HFF-Myc (cell line): ENCODE measurements around the gene CLEC4F.

Source experiments
- DNase-seq: peaks from one replicate; pipeline ENCODE4 v3.0.0-alpha.2; 2011; ENCODE audit warnings: low read depth; ENCODE audit errors: extremely low read depth
- H3K4me3 ChIP-seq: replicated peaks from 2 replicates; pipeline ENCODE4 v1.5.1; 2011; ENCODE audit warnings: low read depth, mild to moderate bottlenecking, control low read depth, low read length
- CTCF ChIP-seq: IDR thresholded peaks from 2 replicates; pipeline ENCODE4 v1.5.1; 2012; ENCODE audit warnings: mild to moderate bottlenecking, low read depth, low read length, control low read depth; ENCODE audit errors: missing control alignments

CLEC4F gene

GRCh38 chr2:70817284-70817954 lies 3.0 kb downstream of the CLEC4F start:
- H3K4me3 ChIP-seq = no peak overlapping the region
- DNase-seq = no peak
- no peak for TF ChIP-seq CTCF

- TF ChIP-seq CTCF = no peak
- no peak overlapping the region for H3K4me3 ChIP-seq
- DNase-seq = no peak
Observed at GRCh38 chr2:70816726-70817125, 3.7 kb downstream of the CLEC4F start.

- no peak for TF ChIP-seq CTCF
- DNase-seq = no peak
- no peak overlapping the region for H3K4me3 ChIP-seq
Observed at GRCh38 chr2:70808983-70809958, 11.1 kb downstream of the CLEC4F start.

GRCh38 chr2:70807828-70808118 lies 12.6 kb downstream of the CLEC4F start:
- no peak for DNase-seq
- TF ChIP-seq CTCF = no peak
- H3K4me3 ChIP-seq = no peak overlapping the region

GRCh38 chr2:70807102-70807827 lies 13.1 kb downstream of the CLEC4F start:
- DNase-seq = no peak
- TF ChIP-seq CTCF = no peak
- no peak overlapping the region for H3K4me3 ChIP-seq

- TF ChIP-seq CTCF = no peak
- DNase-seq = no peak
- no peak overlapping the region for H3K4me3 ChIP-seq
Observed at GRCh38 chr2:70806620-70807019, 13.8 kb downstream of the CLEC4F start.
